ENCODE measurements around the gene RHBDD1. TPM values are rescaled to one million over a fixed set of nuclear protein-coding genes. Genes with fewer than 3 reads are reported as not detected.

Gene RHBDD1
- total RNA-seq, 8 experiments from 2014 or later = 10.4 to 27.5 (median 23.4) TPM

DNA sequence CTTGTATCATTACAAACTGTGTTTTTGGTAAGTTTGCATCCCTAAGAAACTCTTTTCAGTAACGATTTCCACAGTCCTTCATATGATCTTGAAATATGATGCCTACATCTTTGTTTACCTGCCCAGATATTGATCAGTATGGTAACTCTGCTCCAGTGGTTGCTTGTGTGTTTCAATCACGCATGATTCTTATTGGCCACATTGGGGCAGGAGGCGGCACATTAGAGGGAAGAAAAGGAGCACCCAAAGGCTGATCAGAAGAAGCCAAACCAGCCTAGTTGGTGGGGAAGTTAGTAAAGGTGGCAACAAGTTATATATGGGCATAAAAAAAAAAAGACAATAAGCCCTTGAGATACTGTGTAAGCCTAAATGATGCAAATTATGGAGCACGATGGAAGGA lies 158.9 kb downstream of the RHBDD1 start:
- Histone ChIP-seq H3K4me3 (no peak overlapping the region), H3K27ac (no peak overlapping the region), H3K4me1 (replicated peaks in 1 of 2) (peaks cover 9 to 11% of the 10 kb centered on the region in 2 donors)
- no peak for ATAC-seq (replicated peaks in 6 of 8)
- 31 to 100% (median 93%) methylated on average over 1 to 4 of the region's 4 CpGs for WGBS, 10 experiments
- in situ Hi-C loops (cut with MboI; ENCODE audit: low pct_unique_long_range_greater_than_20kb in 2 of 9, low sequenced_read_pairs in 9 of 9, unreplicated experiment in 9 of 9) = loop anchor here in 4 of 9 experiments (10.0 to 25.0 kb wide), 4 partner anchors 180 to 1332 kb away; no protein-coding TSS in a partner anchor

DNA sequence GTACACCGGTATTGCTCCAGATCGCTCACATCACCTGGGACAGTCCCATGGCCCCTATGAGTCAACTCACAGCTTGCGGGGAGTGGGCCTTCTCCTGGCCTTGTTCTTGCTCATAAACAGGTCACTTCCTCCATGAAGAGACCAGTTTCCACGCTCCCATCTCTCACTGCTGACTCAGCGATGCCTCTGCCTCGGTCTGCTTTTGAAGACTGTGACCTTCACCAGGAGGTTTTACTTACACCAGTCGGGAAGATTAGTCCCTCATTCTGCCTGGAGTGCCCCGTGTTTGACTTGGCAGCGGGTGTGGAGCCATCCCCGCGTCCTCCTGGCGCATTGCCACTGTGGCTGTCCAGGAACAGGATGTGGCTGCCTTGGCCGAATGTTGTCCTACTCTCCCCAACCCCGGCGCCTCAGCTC lies 159.8 kb downstream of the RHBDD1 start:
- ATAC-seq (replicated peaks in 6 of 8) = peak in 1 of 8 experiments; percentile 75
- in situ Hi-C loops (cut with MboI; ENCODE audit: low pct_unique_long_range_greater_than_20kb in 2 of 9, low sequenced_read_pairs in 9 of 9, unreplicated experiment in 9 of 9) = loop anchor here in 4 of 9 experiments (10.0 to 25.0 kb wide), 4 partner anchors 181 to 1333 kb away; no protein-coding TSS in a partner anchor
- Histone ChIP-seq H3K4me3 (no peak overlapping the region), H3K27ac (no peak overlapping the region), H3K4me1 (replicated peaks in 1 of 2) (peaks cover 2 to 4% of the 10 kb centered on the region in 2 donors)
- WGBS, 10 experiments = 16 to 96% (median 77%) methylated on average over 2 to 11 of the region's 15 CpGs; no CpG with 5 or more reads in 2 of the 10 experiments

DNA sequence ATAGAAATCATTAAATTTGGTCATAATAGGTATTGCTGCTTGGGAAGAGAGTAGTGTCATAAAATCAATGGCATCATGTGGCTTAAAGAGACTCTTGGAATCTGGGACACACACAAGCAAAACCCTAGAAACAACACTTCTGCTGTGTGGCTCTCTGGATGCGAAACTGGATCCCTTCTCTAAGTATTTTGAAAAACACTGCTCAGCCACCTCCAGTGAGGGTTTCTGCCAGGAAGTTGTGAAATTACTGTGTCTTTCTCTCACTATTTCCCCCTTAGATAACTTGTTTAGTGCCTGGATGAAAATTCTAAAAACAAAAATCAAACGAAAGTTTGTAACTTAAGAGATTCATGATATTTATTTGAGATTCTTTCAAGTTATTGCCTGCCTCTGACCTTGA lies 163.8 kb downstream of the RHBDD1 start:
- in situ Hi-C loops (cut with MboI; ENCODE audit: low pct_unique_long_range_greater_than_20kb in 2 of 9, low sequenced_read_pairs in 9 of 9, unreplicated experiment in 9 of 9) = loop anchor here in 4 of 9 experiments (10.0 to 25.0 kb wide), 4 partner anchors 185 to 1337 kb away; no protein-coding TSS in a partner anchor
- WGBS, 10 experiments = 48 to 100% (median 92%) methylated on average over 1 to 2 of the region's 2 CpGs; no CpG with 5 or more reads in 1 of the 10 experiments
- ATAC-seq (replicated peaks in 6 of 8) = no peak
- H3K4me3 ChIP-seq = no peak overlapping the region
- no peaks in the 10 kb centered on the region for H3K4me1 ChIP-seq (replicated peaks in 1 of 2)
- no peak overlapping the region for H3K27ac ChIP-seq

DNA sequence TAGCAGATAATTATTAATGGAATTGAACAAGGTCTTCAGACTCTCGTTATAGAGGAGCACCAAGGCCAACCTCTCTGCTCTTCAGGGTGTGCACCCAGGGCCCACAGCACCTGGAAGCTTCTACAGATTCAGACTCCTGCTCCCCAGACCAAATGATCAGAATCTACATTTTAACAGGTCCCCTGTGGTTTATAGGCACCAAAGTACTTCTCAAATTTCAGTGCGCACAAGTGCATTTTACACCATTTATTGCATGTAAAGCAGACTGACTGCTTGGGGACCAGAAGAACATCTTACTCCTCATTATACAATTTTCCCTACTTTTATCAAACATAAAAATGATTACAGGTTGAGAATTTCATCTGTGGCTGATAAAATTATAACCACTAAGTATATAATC lies 164.3 kb downstream of the RHBDD1 start:
- Histone ChIP-seq H3K4me3 (no peak overlapping the region), H3K27ac (no peak overlapping the region), H3K4me1 (replicated peaks in 1 of 2) (no peaks in the 10 kb centered on the region)
- ATAC-seq (replicated peaks in 6 of 8) = no peak
- in situ Hi-C loops (cut with MboI; ENCODE audit: low pct_unique_long_range_greater_than_20kb in 2 of 9, low sequenced_read_pairs in 9 of 9, unreplicated experiment in 9 of 9) = no loop called here
- WGBS, 10 experiments = 67 to 100% (median 93%) methylated on average over 1 to 2 of the region's 2 CpGs; no CpG with 5 or more reads in 3 of the 10 experiments

DNA sequence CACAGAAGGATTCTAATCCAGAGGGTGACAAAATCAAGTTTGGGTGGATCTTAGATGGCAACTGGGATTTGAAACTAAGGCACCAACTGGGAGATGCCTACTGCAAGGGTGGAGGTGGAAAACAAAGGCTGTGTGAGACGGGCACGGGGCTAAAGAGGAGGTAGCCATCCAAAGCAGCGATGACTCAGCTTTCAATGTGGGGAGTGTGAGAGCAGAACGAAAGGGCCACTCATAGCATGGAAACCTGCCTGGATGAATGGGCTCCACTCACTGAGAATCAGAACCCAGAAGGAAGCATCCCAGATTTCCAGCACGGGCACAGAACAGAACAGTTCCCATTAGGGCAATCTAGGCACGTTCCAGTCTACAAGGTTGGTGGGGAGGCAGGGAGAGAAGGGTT lies 168.6 kb downstream of the RHBDD1 start:
- no peak overlapping the region for H3K27ac ChIP-seq
- in situ Hi-C loops (cut with MboI; ENCODE audit: low pct_unique_long_range_greater_than_20kb in 2 of 9, low sequenced_read_pairs in 9 of 9, unreplicated experiment in 9 of 9) = no loop called here
- H3K4me1 ChIP-seq (replicated peaks in 1 of 2) = peaks cover 0 to 14% of the 10 kb centered on the region in 2 donors
- 60 to 100% (median 100%) methylated on average over 1 to 5 of the region's 6 CpGs; no CpG with 5 or more reads in 3 of the 10 experiments for WGBS, 10 experiments
- no peak overlapping the region for H3K4me3 ChIP-seq
- ATAC-seq (replicated peaks in 6 of 8) = no peak

DNA sequence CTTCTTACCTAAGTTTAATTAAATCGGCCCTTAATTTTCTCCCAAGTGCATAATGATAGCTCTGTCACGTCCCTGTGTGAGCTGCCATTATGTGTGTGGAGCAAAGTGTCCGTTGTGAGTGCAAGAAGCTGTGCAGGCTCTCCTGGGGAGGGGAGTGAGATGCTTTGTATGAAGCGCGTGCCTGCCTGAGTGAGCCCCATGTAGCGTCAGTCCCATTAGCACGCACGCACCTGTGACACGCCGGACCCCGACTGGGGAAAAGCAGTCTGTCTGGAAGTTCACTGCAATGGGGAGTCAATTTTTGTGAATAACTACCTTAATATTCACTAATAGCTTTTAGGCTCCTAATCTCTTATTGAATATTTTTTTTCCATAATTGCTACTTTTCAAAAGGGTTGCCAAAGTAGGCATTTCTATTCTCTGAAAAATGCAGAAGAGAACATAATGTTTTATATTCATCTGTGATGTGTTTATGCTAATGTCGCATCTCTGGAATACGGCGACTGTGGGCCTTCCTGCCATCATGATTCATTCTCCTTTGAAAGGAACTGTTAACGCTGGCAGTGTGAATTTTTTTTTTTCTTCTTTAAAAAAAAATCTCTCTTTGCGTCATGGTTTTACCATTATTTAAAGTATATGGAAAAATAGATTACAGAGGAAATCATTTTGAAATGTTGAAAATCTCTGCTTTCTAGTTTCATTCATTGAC lies 170.5 kb downstream of the RHBDD1 start:
- Histone ChIP-seq H3K4me3 (peak overlapping the region in 1 of 5 donors; percentile 9), H3K27ac (peak overlapping the region; percentile 6 to 29), H3K4me1 (replicated peaks in 1 of 2) (peaks cover 0 to 14% of the 10 kb centered on the region in 2 donors)
- peak in 5 of 8 experiments; percentile 86 to 97 (median 96) for ATAC-seq (replicated peaks in 6 of 8)
- in situ Hi-C loops (cut with MboI; ENCODE audit: low pct_unique_long_range_greater_than_20kb in 2 of 9, low sequenced_read_pairs in 9 of 9, unreplicated experiment in 9 of 9) = no loop called here
- 44 to 86% (median 74%) methylated on average over 3 to 12 of the region's 16 CpGs for WGBS, 10 experiments

DNA sequence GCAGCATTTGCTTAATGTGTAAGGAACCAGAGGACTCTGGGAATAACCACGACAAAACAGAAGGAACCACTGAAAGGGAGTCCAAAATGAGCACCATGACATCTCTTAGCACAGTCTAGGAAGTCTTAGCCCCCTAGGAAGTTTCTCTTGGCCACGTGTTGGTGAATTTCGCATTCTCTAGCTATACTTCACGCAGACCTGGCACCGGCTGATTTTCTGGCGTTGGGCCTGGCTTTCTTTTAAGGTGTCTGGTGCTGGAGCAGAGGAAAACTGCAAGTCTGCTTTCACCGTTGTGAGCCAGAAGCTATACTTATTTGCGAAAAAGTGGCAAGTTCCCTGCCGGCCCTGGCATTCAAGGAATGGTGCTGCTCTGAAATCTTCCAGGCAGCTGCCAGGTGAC lies 171.3 kb downstream of the RHBDD1 start:
- H3K4me1 ChIP-seq (replicated peaks in 1 of 2) = peaks cover 0 to 14% of the 10 kb centered on the region in 2 donors
- WGBS, 10 experiments = 0 to 100% (median 89%) methylated on average over 1 to 8 of the region's 9 CpGs; no CpG with 5 or more reads in 1 of the 10 experiments
- no peak overlapping the region for H3K27ac ChIP-seq
- in situ Hi-C loops (cut with MboI; ENCODE audit: low pct_unique_long_range_greater_than_20kb in 2 of 9, low sequenced_read_pairs in 9 of 9, unreplicated experiment in 9 of 9) = no loop called here
- no peak overlapping the region for H3K4me3 ChIP-seq
- no peak for ATAC-seq (replicated peaks in 6 of 8)

DNA sequence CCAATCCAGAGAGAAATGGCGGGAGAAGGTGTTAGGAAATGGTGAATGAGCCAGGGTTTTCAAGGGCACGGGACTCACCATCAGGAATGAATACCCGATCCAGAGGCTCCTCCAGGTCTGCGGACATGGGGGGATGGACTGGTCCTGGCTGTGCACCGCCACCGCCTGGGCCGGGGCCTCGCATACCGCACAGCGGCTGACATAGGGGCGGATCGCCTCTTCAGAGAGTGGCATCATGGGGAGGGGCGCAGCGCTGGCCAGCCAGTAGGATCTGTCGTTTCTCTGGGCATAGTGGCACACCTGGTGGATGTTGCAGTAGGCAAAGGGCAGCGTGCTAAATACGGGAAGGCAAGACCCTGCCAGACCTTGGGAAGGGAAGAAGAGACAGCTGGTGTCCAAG lies 172.1 kb downstream of the RHBDD1 start:
- no peak overlapping the region for H3K4me3 ChIP-seq
- no peak for ATAC-seq (replicated peaks in 6 of 8)
- no peak overlapping the region for H3K27ac ChIP-seq
- H3K4me1 ChIP-seq (replicated peaks in 1 of 2) = peaks cover 0 to 14% of the 10 kb centered on the region in 2 donors
- in situ Hi-C loops (cut with MboI; ENCODE audit: low pct_unique_long_range_greater_than_20kb in 2 of 9, low sequenced_read_pairs in 9 of 9, unreplicated experiment in 9 of 9) = no loop called here
- whole genome bisulfite sequencing, 10 experiments = 93 to 100% (median 100%) methylated on average over 1 to 3 of the region's 17 CpGs; no CpG with 5 or more reads in 7 of the 10 experiments

DNA sequence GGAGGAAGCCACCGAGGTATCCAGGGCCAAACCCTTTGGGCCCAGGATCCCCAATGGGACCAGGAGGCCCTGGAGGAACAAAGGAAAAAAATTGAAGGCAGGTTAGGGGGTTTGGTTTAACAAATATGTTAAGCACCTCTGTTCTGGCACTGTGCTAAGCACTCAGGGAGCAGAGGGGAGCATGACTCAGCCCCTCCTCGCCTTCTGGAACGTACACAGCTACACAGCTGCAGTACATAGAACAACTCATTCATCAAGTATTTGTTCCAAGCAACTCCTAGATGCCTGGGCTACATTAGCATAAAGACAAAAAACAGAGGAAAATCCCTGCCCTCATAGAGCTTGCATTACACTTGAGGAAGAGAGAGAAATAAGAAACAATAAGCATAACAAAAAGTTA lies 174.6 kb downstream of the RHBDD1 start:
- peak in 2 of 8 experiments; percentile 40 to 60 for ATAC-seq (replicated peaks in 6 of 8)
- Histone ChIP-seq H3K27ac (no peak overlapping the region), H3K4me1 (replicated peaks in 1 of 2) (peaks cover 0 to 14% of the 10 kb centered on the region in 2 donors), H3K4me3 (no peak overlapping the region)
- in situ Hi-C loops (cut with MboI; ENCODE audit: low pct_unique_long_range_greater_than_20kb in 2 of 9, low sequenced_read_pairs in 9 of 9, unreplicated experiment in 9 of 9) = no loop called here
- 50 to 95% (median 65%) methylated on average over 1 to 3 of the region's 3 CpGs; no CpG with 5 or more reads in 1 of the 10 experiments for WGBS, 10 experiments

DNA sequence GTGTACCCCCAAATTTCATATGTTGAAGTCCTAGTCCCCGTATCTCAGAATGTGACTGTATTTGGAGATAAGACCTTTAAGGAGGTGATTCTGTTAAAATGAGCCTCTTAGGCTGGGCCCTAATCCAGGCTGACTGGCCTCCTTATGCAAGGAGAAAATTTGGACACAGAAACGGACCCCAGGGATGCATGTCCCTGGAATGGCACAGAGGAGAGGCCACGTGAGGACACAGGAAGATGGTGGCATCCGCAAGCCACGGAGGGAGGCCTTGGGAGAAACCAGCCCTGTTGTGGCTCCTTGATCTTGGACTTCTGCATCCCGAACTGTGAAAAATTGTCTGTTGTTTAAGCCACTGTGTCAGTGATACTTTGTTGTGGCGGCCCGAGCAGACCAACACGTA lies 177.5 kb downstream of the RHBDD1 start:
- in situ Hi-C loops (cut with MboI; ENCODE audit: low pct_unique_long_range_greater_than_20kb in 2 of 9, low sequenced_read_pairs in 9 of 9, unreplicated experiment in 9 of 9) = no loop called here

DNA sequence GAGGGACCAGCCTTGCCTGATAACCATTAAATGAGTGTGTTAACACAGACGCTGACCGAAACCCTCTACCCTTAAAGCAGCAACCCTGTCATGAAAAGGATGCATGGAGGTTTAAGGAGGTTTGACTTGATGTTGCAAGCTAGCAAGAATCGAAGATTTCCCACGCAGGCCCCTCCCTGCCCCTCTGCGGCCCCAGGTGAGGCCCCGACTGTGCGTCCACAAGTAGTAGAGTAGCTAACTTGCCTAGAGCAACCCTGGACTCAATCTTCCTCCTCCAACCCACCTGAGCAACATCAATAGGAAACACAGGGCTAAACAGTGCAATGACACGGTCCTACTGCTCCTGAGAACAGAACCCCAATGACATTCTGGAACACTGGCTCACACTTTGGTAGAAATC lies 178.0 kb downstream of the RHBDD1 start:
- 60 to 100% (median 93%) methylated on average over 1 to 4 of the region's 8 CpGs; no CpG with 5 or more reads in 4 of the 10 experiments for WGBS, 10 experiments
- no peak for ATAC-seq (replicated peaks in 6 of 8)
- no peak overlapping the region for H3K27ac ChIP-seq
- H3K4me1 ChIP-seq (replicated peaks in 1 of 2) = no peaks in the 10 kb centered on the region
- in situ Hi-C loops (cut with MboI; ENCODE audit: low pct_unique_long_range_greater_than_20kb in 2 of 9, low sequenced_read_pairs in 9 of 9, unreplicated experiment in 9 of 9) = no loop called here
- H3K4me3 ChIP-seq = no peak overlapping the region

More for the DNA sequence above, 177.5 kb downstream of the RHBDD1 start:
- H3K4me3 ChIP-seq = no peak overlapping the region
- ATAC-seq (replicated peaks in 6 of 8) = no peak
- no peak overlapping the region for H3K27ac ChIP-seq
- no peaks in the 10 kb centered on the region for H3K4me1 ChIP-seq (replicated peaks in 1 of 2)
- 76 to 100% (median 94%) methylated on average over 1 to 7 of the region's 9 CpGs; no CpG with 5 or more reads in 3 of the 10 experiments for WGBS, 10 experiments

DNA sequence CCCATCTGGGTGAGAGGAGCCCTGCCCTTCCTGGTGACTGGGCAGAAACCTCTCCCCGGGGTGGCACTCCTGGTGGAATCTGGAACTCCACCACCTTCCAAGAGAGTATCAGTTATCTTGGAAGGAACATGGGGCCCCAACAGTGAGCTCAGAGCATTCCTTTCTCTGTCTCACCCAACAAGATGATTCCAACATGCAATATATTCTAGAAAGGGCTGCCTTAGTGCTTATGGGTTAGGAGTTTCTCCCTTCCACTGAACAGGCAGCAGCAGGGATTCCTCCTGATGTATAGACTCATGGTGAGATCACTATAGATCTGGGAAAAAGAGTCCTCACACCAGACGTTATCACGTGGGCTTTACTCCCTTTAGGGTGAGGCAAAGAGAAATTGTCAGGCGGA lies 181.0 kb downstream of the RHBDD1 start:
- Histone ChIP-seq H3K4me3 (no peak overlapping the region), H3K4me1 (replicated peaks in 1 of 2) (no peaks in the 10 kb centered on the region), H3K27ac (no peak overlapping the region)
- 18 to 100% (median 80%) methylated on average over 1 to 3 of the region's 4 CpGs; no CpG with 5 or more reads in 2 of the 10 experiments for WGBS, 10 experiments
- no peak for ATAC-seq (replicated peaks in 6 of 8)
- in situ Hi-C loops (cut with MboI; ENCODE audit: low pct_unique_long_range_greater_than_20kb in 2 of 9, low sequenced_read_pairs in 9 of 9, unreplicated experiment in 9 of 9) = no loop called here

DNA sequence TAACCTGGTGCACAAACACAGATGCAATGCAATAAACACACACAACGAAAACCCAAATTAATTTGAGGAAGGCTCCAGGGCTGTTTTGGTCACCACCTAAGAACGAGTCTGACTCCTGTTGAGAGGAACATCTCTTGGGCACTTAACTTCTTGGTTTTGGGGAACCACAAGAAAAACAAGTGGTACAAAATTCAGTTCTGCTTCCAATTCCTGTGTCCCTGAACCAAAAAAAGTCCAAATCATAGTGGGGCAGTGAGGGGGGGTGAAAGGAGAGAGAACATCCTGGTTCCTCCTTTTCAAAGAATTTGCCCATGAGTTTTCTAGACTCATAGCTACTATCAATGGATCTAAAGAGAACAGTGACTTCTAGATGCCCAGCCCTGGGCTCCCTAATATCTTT lies 184.6 kb downstream of the RHBDD1 start:
- ATAC-seq (replicated peaks in 6 of 8) = no peak

More for the DNA sequence above, 184.6 kb downstream of the RHBDD1 start:
- no peak overlapping the region for H3K27ac ChIP-seq
- 17 to 100% (median 80%) methylated on average over 1 to 2 of the region's 2 CpGs; no CpG with 5 or more reads in 3 of the 10 experiments for WGBS, 10 experiments
- H3K4me3 ChIP-seq = no peak overlapping the region
- peaks cover 0 to 3% of the 10 kb centered on the region in 2 donors for H3K4me1 ChIP-seq (replicated peaks in 1 of 2)
- in situ Hi-C loops (cut with MboI; ENCODE audit: low pct_unique_long_range_greater_than_20kb in 2 of 9, low sequenced_read_pairs in 9 of 9, unreplicated experiment in 9 of 9) = no loop called here

Data from motor neuron (in vitro differentiated cells).